ENCODE data around the gene RNPEP.
"Not testable (repeated sequence)": the region's sequence is repeated elsewhere in the genome, so short reads cannot be mapped to it uniquely, and the experiment has no call there.

Gene RNPEP

DNA sequence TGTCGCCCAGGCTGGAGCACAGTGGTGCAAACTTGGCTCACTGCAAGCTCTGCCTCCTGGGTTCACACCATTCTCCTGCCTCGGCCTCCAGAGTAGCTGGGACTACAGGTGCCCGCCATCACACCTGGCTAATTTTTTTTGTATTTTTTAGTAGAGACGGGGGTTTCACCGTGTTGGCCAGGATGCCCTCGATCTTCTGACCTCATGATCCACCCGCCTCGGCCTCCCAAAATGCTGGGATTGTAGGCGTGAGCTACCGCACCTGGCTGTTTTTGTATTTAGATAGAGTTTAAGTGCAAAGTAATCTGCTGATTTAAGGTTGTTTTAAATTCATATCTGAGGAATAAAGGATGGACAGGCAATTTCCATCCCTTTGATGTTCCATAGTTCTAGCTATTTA lies 20.1 kb upstream of the RNPEP start:
- not testable (repeated sequence) for DNase-seq

DNA sequence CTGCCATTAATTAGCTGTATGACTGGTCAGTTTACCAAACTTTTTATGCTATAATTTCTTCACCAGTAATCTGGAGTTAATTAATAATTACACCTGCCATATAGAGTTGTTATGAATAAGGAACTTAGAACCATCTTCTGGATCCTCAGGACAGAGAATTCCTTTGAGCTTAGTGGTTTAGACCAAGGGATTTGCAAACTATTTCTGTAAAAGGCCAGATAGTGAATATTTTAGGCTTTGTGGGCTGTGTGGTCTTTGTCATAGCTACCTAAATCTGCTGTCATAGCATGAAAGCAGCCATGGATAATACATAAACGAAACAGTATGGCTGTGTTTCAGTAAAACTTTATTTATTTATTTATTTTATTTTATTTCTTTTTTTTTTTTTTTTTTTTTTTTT lies 18.2 kb upstream of the RNPEP start:
- no peak for DNase-seq

DNA sequence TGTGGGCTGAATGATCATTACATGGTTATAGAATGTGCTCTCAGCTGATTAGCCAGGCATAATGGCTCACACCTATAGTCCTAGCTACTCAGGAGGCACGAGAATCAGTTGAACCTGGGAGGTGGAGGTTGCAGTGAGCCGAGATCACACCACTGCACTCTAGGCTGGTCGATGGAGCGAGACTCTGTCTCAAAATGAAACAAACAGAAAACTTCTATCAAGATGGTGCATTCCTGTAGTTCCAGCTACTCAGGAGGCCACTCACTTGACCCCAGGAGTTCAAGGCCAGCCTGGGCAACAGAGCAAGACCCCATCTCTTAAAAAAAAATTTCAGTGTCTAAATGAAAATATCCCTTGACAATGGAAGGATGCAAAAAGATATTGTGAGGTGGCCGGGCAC lies 16.3 kb upstream of the RNPEP start:
- DNase-seq, result no peak

DNA sequence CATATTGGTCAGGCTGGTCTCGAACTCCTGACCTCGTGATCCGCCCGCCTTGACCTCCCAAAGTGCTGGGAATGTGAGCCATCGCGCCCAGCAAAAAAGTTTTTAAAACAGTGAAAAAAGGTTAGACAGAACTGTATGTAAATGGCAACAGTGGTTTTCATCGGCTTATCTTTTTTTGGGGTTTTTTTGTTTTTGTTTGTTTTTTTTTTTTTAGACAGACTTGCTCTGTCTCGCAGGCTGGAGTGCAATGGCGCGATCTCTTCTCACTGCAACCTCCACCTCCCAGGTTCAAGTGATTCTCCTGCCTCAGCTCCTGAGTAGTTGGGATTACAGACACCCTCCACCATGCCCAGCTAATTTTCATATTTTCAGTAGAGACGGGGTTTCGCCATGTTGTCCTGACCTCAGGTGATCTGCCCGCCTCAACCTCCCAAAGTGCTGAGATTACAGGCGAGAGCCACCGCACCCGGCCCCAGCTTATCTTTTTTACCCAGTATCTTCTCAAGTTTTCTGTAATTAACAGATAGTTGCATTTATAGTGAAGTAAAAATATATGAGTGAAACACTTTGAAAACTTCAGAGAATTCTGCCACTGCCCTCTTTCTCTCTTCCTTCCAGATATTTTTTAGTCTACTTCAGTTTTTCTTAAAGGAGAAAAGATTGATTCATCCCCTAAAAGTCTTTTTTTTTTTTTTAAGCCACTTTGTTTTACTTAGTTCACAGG lies 14.1 kb upstream of the RNPEP start:
- DNase-seq, result no peak

DNA sequence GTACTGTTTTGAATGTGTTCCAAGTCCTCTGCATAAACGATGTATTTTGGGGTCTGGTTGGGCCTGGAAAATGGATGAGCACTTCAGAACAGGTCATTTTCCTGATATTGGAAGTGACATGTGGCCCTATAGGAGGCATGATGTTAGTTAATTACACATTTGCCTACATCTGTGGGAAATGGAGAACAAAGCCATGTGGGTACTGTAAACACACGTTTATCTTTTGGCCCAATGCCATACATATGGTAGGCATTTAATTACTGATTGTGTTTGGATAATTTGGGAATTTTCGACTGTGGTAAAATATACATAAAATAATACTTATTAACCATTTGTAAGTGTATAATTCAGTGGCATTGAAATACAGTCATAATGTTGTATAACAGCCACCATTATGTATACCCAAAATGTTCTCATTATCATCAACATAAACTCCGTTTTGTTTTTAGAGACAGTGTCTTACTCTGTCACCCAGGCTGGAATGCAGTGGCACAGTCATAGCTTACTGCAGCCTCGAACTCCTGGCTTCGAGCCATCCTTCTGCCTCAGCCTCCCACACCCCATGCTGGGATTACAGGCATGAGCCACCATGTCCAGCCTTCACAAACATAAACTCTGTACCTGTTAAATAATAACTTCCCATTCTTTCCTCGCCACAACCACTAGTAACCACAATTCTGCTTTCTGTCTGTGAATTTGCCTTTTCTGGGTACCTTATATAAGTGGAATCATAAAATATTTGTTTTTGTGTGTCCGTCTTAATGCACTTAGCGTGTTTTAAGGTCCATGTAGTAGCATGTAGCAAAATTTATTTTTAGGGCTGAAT lies 11.9 kb upstream of the RNPEP start:
- DNase-seq, result no peak

DNA sequence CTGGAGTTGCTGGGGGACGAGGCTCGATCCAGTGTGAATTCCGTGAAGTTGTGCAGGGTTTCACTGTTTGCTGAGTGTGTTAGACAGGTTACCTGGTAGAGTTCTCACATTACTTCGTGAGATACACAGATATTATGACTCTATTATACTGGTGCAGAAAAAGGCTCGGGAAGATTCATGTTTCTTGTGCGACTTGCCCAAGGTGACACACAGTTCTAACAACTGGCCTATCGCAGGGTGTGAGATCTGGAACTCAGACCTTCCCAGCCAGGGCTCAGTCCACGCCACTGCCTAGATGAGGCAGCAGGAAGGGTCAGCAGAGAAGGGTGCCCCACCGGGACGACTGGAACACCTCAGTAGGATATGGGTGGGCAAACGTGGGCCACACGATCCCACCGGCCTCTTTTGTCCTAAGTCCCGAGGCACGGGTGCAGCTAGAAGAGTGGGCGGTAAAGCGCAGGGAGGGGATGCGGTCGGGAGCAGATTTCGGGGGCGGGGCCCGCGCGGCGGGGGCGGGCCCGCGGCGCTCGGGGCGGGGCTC lies 296 bp upstream of the RNPEP start:
- peak in 1 of 2 experiments; percentile 31 for DNase-seq

DNA sequence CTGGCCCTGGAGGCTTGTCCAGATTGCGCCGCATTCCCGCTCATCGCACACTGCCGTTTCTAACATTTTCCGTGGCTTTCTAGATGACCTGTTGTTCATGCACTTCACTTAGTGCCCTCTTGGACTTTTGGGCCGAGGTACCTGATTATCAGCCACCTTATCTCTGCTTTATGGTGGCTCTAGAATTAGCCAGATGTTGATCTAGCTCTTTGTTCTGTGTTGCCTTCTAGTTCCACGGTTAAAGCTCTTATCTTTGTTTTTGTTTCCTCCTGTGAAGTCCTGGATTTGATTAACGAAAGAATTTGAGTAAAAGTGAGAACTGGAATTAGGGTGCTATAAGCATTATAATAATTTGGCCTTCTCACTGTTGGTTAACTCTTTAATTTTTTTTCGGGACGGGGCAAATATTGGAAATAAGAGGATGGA lies 945 bp downstream of the RNPEP start:
- DNase-seq, result no peak

DNA sequence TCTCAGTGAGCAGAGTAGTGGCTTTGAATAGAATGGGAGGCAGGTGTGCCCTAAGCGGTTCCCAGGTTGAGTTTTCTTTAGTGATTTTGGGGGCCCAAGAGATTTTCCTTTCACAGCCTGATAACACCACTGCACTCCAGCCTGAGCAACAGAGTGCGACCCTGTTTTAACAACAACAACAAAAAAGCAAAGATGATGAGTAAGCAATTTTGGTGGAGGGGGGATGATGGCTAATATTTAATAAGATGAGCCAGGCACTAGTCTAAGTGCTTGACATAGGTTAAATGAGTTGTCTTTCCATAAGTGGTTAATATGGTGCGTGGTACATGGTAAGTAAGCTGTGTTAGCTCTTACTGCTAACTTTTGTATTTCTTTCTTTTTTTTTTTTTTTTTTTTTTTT lies 2.0 kb downstream of the RNPEP start:
- no peak for DNase-seq

DNA sequence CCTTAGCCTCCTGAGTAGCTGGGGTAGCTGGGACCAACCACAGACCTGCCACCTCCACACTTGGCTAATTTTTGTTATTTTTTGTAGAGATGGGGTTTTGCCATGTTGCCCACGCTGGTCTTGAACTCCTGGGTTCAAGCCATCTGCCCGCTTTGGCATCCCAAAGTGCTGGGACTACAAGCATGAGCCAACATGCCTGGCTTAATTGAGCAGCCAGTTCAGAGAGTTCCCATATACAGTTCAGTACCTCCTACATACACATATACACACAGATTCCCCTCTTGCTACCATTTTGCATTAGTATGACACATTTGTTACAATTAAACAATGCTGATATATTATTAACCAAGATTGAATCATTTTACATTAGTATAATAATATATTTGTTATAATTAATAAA lies 2.9 kb downstream of the RNPEP start:
- DNase-seq, result no peak

DNA sequence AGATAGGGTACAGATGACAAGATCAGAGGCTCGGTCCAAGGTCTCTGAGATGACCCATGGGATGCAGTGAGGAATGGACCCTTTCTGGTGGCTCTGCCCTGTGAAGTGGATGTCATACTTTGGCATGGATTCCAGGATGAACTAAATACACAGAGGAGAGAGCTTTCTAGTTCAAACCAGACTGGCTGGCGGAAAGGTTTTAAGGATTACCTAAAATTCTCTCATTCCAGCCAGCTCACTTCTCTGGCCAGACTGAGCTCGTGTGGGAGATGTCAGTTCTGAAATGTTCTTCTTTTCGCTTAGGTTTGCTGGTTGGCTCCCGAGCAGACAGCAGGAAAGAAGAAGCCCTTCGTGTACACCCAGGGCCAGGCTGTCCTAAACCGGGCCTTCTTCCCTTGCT lies 6.2 kb downstream of the RNPEP start:
- DNase-seq, result no peak

DNA sequence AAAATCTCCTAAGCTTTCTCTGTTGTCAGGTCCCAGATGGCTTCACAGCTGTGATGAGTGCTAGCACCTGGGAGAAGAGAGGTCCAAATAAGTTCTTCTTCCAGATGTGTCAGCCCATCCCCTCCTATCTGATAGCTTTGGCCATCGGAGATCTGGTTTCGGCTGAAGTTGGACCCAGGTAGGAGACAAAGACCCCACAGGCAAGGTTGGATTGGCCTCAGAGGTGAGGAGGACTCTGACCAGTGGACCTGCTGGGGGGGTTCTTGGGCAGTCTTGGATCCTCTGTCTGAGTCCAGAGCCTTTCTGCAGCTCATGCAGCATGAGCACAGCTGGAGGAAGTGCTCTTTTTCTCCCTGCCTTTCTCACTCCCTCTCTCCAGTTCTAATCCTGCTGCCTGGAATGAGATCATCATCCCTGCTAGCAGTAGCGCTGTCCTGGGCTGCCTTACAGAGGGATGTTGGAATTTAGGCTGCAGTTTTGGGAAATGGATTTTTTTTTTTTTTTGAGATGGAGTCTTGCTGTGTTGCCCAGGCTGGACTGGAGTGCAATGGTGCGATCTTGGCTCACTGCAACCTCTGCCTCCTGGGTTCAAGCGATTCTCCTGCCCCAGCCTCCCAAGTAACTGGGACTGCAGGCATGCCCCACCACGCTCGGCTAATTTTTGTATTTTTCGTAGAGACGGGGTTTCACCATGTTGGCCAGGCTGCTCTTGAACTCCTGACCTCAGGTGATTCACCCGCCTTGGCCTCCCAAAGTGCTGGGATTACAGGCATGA lies 7.1 kb downstream of the RNPEP start:
- no peak for DNase-seq

DNA sequence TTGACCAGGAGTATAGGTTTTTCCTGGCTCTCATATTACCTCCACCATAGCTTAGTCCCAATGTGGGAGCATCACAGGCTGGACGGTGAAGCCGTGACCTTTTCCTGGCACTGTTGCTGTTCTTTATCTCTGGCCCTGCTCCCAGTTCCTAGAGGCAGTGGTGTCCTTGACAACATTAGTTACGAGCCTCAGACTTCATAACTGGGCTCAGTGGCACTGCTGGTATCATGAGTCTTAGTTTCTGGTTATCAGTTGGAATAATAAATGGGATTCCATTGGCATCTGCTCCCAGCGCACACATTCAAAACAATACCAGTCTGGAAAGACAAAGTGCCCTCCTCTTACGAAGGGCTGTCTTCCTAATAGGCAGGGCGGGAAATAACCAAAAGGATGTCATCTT lies 8.0 kb downstream of the RNPEP start:
- DNase-seq, result no peak

DNA sequence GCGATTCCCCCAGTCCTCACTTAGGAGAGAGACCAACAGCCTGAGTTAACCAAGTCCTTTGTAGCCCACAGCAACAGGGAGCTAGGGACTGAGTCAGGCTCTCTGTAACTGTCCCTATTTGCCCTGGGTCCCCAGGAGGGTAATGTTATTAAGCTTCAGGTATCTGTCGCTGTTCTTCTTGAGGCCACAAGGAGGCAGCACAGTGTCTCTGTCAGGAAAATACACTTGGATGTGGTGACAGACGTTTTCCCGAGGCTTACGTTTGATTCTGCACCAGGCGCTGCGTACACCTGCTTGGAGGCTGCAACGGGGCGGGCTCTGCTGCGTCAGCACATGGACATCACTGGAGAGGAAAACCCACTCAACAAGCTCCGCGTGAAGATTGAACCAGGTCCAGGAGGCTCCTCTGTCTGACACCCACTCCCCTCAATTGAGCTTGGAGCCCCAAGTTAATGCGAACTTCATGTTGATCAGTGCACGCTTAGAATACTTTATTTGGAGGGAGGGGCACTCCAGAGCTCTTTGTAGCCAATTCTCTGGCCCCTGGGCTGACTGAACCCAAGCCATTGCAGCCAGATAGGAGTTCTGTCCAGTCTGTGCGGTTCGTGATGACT lies 17.3 kb downstream of the RNPEP start:
- peak in 1 of 2 experiments; percentile 19 for DNase-seq

DNA sequence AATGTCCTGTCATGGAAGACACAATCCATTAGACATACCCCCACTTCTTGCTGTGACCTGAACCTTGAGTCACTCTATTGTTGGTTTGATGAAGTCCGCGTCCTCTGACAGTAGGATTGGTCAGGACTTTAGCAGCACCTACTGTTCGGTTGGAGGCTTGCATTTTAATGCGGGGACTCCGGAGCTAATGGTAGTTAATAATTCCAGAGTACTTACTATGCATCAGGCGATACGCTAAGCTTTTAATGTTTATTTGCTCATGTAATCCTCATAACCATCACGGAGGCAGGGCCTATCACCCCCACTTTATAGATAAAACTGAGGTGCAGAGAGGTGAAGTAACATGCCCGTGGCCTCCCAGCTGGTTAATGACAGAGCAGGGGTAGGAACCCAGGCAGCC lies 20.1 kb downstream of the RNPEP start:
- no peak for DNase-seq

DNA sequence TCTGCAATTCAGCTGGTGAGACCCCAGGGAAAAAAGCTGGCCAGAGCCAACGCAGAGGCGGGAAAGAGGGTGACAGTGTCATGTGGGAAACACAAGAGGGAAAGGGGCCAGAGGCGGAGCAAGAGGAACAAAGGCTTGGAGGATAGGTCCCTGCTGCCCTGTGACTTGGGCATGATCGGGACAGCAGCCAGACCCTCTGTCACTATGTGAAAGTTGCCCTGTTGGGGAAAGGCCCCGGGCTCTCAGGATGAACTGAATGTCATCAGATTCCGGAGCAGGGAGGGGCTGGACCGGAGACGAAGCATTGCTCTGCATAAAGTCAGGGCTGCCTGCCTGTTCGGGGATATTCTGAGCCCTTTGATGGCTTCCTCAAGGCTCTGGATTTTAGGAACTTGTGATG lies 22.3 kb downstream of the RNPEP start:
- DNase-seq, result no peak

DNA sequence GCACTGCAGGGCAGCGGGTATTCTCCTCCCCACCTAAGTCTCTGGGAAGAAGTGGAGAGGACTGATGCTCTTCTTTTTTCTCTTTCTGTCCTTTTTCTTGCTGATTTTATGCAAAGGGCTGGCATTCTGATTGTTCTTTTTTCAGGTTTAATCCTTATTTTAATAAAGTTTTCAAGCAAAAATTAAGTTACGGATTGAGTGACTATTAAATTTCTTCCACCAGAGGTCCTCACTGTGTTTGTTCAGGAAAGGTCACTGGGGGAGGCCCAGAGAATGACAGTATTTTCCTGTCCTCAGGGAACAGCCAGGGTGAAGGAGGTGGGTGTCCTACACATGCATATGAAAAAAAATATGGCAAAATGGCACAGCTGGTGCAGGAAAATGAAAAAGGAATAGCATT lies 23.5 kb downstream of the RNPEP start:
- DNase-seq, result peak in 1 of 2 experiments; percentile 16

DNA sequence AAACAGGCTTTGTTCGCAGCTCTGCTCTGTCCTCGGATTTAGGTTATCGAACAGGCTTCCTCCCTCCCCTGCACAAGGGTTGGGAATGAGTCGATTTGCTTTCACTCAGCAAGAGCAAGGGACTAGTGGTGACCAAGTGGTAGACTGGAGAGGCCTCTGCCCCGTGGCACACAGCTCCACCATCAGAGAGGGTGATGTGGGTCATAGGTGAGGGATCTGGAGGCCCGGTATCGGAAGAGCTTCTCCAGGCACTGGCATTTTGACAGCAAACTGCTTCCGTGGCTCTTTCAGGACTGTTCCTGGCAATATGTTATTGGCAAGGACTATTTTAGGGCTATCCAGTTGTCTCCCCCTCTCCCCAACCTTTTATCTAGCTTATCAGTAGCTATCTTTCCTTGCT lies 24.9 kb downstream of the RNPEP start:
- no peak for DNase-seq

DNA sequence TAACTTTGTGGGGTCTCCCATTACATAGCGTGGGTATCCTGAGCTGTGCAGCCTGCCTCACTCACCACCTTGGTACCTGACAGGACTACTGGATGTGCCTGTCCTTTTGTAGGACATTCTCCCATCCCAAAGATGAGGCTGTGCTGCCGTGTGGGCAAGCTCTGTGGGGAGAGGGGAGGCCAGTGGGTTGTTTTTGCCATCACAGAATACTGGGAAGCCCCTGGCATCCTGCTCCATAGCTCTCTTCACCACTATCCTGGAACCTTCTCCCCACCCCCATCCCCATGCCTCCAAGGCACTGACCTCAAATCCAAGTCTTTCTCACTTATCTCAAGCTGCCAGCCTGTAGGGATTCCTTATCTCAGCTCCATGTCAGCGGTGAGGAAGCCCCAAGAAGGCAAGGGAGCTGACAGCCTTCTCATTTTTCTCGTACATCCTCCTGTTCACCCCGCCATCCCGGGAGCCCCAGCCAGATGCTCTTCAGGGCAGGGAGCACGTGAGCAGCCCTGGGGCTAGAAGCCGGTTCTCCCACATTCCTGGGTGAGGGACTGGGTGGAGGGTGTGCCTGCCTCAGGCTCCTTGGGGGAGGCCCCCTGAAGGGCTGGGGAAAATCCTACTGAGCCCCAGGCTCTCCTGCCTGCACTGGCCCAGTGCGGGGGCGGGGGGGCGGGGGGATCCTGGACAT lies 25.5 kb downstream of the RNPEP start:
- no peak for DNase-seq

DNA sequence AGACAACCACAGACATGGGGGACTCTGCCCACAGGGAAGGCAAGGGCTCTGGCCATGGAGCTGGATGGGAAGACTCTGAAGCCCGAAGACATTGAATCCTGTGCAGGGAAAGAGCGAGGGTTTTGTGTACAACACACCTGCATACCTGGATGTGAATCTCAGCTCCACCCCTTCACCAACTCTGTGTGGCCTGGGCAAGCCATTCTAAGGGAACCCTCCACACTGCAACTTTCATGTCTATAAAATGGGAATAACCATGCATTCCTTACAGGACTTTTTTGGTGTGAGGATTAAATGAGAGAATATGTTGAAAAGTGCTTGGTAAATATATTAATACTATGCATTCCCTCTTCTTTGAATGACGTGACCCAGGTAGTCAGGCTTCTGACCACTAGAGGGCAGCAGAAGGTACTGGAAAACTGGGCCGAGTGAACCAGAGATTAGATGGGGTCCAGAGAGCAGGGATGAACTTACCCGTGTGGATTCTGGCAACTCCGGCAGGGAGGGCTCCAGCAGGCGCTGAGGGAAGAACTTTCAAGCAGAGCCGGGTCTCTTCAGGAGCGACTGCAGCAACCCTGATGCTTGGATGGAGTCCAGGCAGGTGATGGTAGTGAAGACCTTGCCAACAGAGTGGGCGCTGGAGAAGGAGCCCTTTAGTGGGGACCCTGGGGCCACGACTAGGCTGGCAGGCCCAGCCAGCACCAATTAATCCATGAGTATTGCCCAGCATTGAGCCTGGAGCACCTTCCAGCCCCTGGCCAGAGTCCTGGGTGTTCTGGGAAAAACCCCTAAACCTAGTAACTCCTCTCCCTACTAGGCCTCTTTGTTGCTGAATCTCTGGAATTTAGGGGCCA lies 27.1 kb downstream of the RNPEP start:
- DNase-seq, result peak in 1 of 2 experiments; percentile 33

DNA sequence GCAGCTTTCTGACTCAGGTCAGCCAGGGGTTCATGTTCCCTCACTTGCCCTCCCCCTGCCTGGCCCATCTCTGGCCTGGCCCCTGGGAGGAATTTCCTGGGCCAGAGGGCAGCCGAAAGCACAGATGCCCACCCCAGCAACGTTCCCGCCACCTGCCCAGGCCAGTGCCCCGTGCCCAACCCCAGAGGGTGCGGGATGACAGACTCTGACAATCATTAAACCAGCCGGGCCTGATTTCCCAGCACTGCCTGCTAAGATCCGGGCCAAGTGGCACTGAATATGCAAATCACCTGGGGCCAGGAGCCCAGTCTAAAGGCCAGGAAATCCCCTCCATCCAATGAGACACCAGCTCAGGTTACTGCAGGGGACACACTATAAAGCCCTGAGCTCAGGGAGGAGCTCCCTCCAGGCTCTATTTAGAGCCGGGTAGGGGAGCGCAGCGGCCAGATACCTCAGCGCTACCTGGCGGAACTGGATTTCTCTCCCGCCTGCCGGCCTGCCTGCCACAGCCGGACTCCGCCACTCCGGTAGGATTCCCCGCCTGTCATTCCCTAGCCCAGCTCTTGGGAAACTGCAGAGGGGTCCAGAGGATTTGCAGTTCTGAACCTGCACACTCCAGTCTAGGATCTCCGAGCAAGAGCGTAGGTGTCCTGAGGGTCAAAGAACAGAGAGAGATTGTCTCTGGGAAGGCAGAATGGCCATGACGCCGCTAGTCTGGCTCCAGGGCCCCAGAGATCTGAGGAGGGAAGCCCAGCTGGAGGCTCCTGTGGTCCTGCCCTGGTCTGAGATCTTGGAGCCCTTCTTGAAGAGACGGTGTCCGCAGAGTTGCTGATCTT lies 27.9 kb downstream of the RNPEP start, which contains the start of gene ELF3:
Gene ELF3 (plus strand): TSS at position 408 of the 836 bp plus-strand sequence. CDS start 550 bp downstream, outside the sequence.
- DNase-seq, result no peak
